ENCODE measurements around the gene BBOF1. TPM values are rescaled to one million over a fixed set of nuclear protein-coding genes. Genes with fewer than 3 reads are reported as not detected.
A peak's percentile ranks its signal among the peaks of the same experiment; 100 is the strongest.

The BBOF1 gene
- total and polyA plus RNA-seq, 9 of the 15 experiments (the other 6 are each of a cell fraction or from before 2014, with no cell fraction given) = 1.3 to 4.9 (median 4.2) TPM

- no peak for TF ChIP-seq ZBTB1 (CRISPR knock-in tag; IDR thresholded peaks at IDR 0.05; ENCODE audit: borderline replicate concordance, low read depth)
- no peak for TF ChIP-seq CREBBP (IDR thresholded peaks at IDR 0.05; ENCODE audit: low read depth, low read length)
- no peak for TF ChIP-seq PREB (CRISPR knock-in tag; IDR thresholded peaks at IDR 0.05)
- no peak for TF ChIP-seq CEBPZ (IDR thresholded peaks at IDR 0.05; ENCODE audit: borderline replicate concordance, low read depth, low read length)
- TF ChIP-seq SIX5 (IDR thresholded peaks at IDR 0.05; ENCODE audit: borderline replicate concordance in 1 of 2, insufficient read depth in 1 of 2, low read depth in 1 of 2, low read length in 2 of 2) = no peak
- no peak for TF ChIP-seq COPS2 (conservative IDR thresholded peaks at IDR 0.05)
- no peak for TF ChIP-seq ARID4B (CRISPR knock-in tag; IDR thresholded peaks at IDR 0.05)
- no peak for TF ChIP-seq XRCC4 (IDR thresholded peaks at IDR 0.05; ENCODE audit: extremely low read depth, insufficient read depth, insufficient read length)
- TF ChIP-seq ZNF431 (CRISPR knock-in tag; IDR thresholded peaks at IDR 0.05) = no peak
- peak; percentile 24; the same call in 1 of the 2 replicates for TF ChIP-seq ATF1 (CRISPR knock-in tag; IDR thresholded peaks at IDR 0.05)
- TF ChIP-seq ATF1 (tag; IDR thresholded peaks at IDR 0.05) = peak; percentile 94
- TF ChIP-seq ZNF518B (CRISPR knock-in tag; IDR thresholded peaks at IDR 0.05) = no peak
- no peak for TF ChIP-seq TSC22D4 (tag; IDR thresholded peaks at IDR 0.05)
Observed at GRCh38 chr14:74084277-74085046, 65.3 kb downstream of the BBOF1 start, which contains the start of the genes ALDH6A1 and LIN52 (continued).

All from K562 (cell line).